NCI-H2029 (cell line): Measurements from ENCODE around the gene TMEM120B.
"Not testable (repeated sequence)": the region's sequence is repeated elsewhere in the genome, so short reads cannot be mapped to it uniquely, and the experiment has no call there.

ENCODE experiments used
- DNase-seq: peaks from one replicate; lab custom pipeline; 2025; lab: John Stamatoyannopoulos, UW

TMEM120B gene

GRCh38 chr12:121748218-121748570, 35.6 kb downstream of the TMEM120B start:
- DNase-seq, result no peak

- no peak for DNase-seq
These were observed 36.2 kb downstream of the TMEM120B start for GRCh38 chr12:121748571-121749265.

- no peak for DNase-seq
These were observed 36.7 kb downstream of the TMEM120B start for GRCh38 chr12:121749267-121749666.

- DNase-seq, result no peak
These were observed 38.0 kb downstream of the TMEM120B start for GRCh38 chr12:121750507-121750955.

- no peak for DNase-seq
These were observed 38.5 kb downstream of the TMEM120B start for GRCh38 chr12:121751034-121751433.

GRCh38 chr12:121751749-121752351, 39.3 kb downstream of the TMEM120B start:
- no peak for DNase-seq

GRCh38 chr12:121753844-121754264, 41.3 kb downstream of the TMEM120B start:
- DNase-seq, result no peak

- no peak for DNase-seq
These were observed 42.3 kb downstream of the TMEM120B start for GRCh38 chr12:121754836-121755235.

- DNase-seq, result no peak
These were observed 43.0 kb downstream of the TMEM120B start for GRCh38 chr12:121755591-121755990.

GRCh38 chr12:121758536-121758935, 46.0 kb downstream of the TMEM120B start:
- DNase-seq, result not testable (repeated sequence)

GRCh38 chr12:121762269-121762668, 49.7 kb downstream of the TMEM120B start:
- no peak for DNase-seq

- DNase-seq, result no peak
These were observed 52.3 kb downstream of the TMEM120B start for GRCh38 chr12:121764808-121765207.

GRCh38 chr12:121765573-121765972, 53.0 kb downstream of the TMEM120B start:
- no peak for DNase-seq

GRCh38 chr12:121766290-121767039, 53.9 kb downstream of the TMEM120B start:
- no peak for DNase-seq

- no peak for DNase-seq
These were observed 55.0 kb downstream of the TMEM120B start for GRCh38 chr12:121767525-121768016.

- no peak for DNase-seq
These were observed 56.8 kb downstream of the TMEM120B start for GRCh38 chr12:121769297-121769830.

- DNase-seq, result no peak
These were observed 57.3 kb downstream of the TMEM120B start for GRCh38 chr12:121769831-121770301.

- no peak for DNase-seq
These were observed 57.8 kb downstream of the TMEM120B start for GRCh38 chr12:121770388-121770787.

GRCh38 chr12:121770813-121771625, 58.5 kb downstream of the TMEM120B start:
- DNase-seq, result no peak

- DNase-seq, result peak; percentile 29
These were observed 60.6 kb downstream of the TMEM120B start for GRCh38 chr12:121773011-121773777.

- no peak for DNase-seq
These were observed 62.5 kb downstream of the TMEM120B start for GRCh38 chr12:121774968-121775474.
